ENCODE data around the gene ABHD17A. TPM values are rescaled to one million over a fixed set of nuclear protein-coding genes. Genes with fewer than 3 reads are reported as not detected.

The ABHD17A gene
- total RNA-seq, 4 donors from 2014 or later: 33.8 to 142 (median 63.7) TPM

GRCh38 chr19:1884719-1885334 lies 469 bp downstream of the ABHD17A start:
- H3K4me3 ChIP-seq: peak overlapping the region; percentile 69 to 95
- no peak for DNase-seq
- TF ChIP-seq CTCF (IDR thresholded peaks at IDR 0.05): no peak
- TF ChIP-seq POLR2A (IDR thresholded peaks at IDR 0.05): no peak
- H3K36me3 ChIP-seq: no peaks in the 10 kb centered on the region
- H3K9me3 ChIP-seq: no peaks in the 10 kb centered on the region
- peak overlapping the region; percentile 73 to 87 for H3K27ac ChIP-seq
- no peaks in the 10 kb centered on the region for H3K27me3 ChIP-seq
- intact Hi-C loops (cut with DNase I; ENCODE audit: low total_unique reads): no loop called here
- H3K4me1 ChIP-seq: peaks cover 0 to 30% of the 10 kb centered on the region in 2 donors

- no peaks in the 10 kb centered on the region for H3K27me3 ChIP-seq
- TF ChIP-seq CTCF (IDR thresholded peaks at IDR 0.05) (no peak), POLR2A (IDR thresholded peaks at IDR 0.05) (no peak)
- no peaks in the 10 kb centered on the region for H3K36me3 ChIP-seq
- no peaks in the 10 kb centered on the region for H3K9me3 ChIP-seq
- peak overlapping the region; percentile 73 to 87 for H3K27ac ChIP-seq
- H3K4me1 ChIP-seq: peaks cover 0 to 30% of the 10 kb centered on the region in 2 donors
- no peak for DNase-seq
- H3K4me3 ChIP-seq: peak overlapping the region; percentile 69 to 95
- intact Hi-C loops (cut with DNase I; ENCODE audit: low total_unique reads): no loop called here
Observed at GRCh38 chr19:1884291-1884718, 991 bp downstream of the ABHD17A start.

GRCh38 chr19:1883784-1884183 lies 1.5 kb downstream of the ABHD17A start:
- TF ChIP-seq CTCF (IDR thresholded peaks at IDR 0.05): no peak
- TF ChIP-seq POLR2A (IDR thresholded peaks at IDR 0.05): no peak
- intact Hi-C loops (cut with DNase I; ENCODE audit: low total_unique reads): no loop called here
- no peak for DNase-seq
- Histone ChIP-seq H3K36me3 (no peaks in the 10 kb centered on the region), H3K9me3 (no peaks in the 10 kb centered on the region), H3K4me3 (peak overlapping the region; percentile 69 to 95), H3K27me3 (no peaks in the 10 kb centered on the region), H3K4me1 (peaks cover 0 to 30% of the 10 kb centered on the region in 2 donors), H3K27ac (peak overlapping the region in 1 of 2 donors; percentile 87)

GRCh38 chr19:1882786-1883692 lies 2.3 kb downstream of the ABHD17A start:
- no peaks in the 10 kb centered on the region for H3K36me3 ChIP-seq
- no peaks in the 10 kb centered on the region for H3K27me3 ChIP-seq
- intact Hi-C loops (cut with DNase I; ENCODE audit: low total_unique reads): no loop called here
- peak overlapping the region; percentile 10 to 87 for H3K27ac ChIP-seq
- no peak for TF ChIP-seq CTCF (IDR thresholded peaks at IDR 0.05)
- no peak for TF ChIP-seq POLR2A (IDR thresholded peaks at IDR 0.05)
- H3K4me1 ChIP-seq: peaks cover 0 to 30% of the 10 kb centered on the region in 2 donors
- no peak for DNase-seq
- peak overlapping the region in 1 of 2 donors; percentile 3 for H3K4me3 ChIP-seq
- H3K9me3 ChIP-seq: no peaks in the 10 kb centered on the region

Data from uterus (tissue), 4 donors.